Measurements from ENCODE around the gene RET. TPM values are rescaled to one million over a fixed set of nuclear protein-coding genes. Genes with fewer than 3 reads are reported as not detected.

The RET gene
- total RNA-seq, 2 donors from 2014 or later = 1.9 to 3.3 TPM

- H3K9ac ChIP-seq (ENCODE audit: low read depth in 2 of 2, low read length in 2 of 2) = no peak overlapping the region
- no peak for DNase-seq
- intact Hi-C loops (cut with DNase I) = no loop called here
- no peak overlapping the region for H3K4me3 ChIP-seq
- H3K27me3 ChIP-seq = no peaks in the 10 kb centered on the region
- TF ChIP-seq CTCF (IDR thresholded peaks at IDR 0.05) = no peak
- H3K27ac ChIP-seq = no peak overlapping the region
- no peaks in the 10 kb centered on the region for H3K36me3 ChIP-seq
- H3K4me1 ChIP-seq = no peaks in the 10 kb centered on the region
- no peaks in the 10 kb centered on the region for H3K9me3 ChIP-seq
Measured at GRCh38 chr10:43166207-43166879, 89.5 kb downstream of the RET start.

- DNase-seq = no peak
- TF ChIP-seq CTCF (IDR thresholded peaks at IDR 0.05) = no peak
- H3K9ac ChIP-seq (ENCODE audit: low read depth in 2 of 2, low read length in 2 of 2) = no peak overlapping the region
- H3K27me3 ChIP-seq = no peaks in the 10 kb centered on the region
- H3K4me3 ChIP-seq = no peak overlapping the region
- intact Hi-C loops (cut with DNase I) = no loop called here
- no peak overlapping the region for H3K27ac ChIP-seq
- H3K4me1 ChIP-seq = no peaks in the 10 kb centered on the region
- no peaks in the 10 kb centered on the region for H3K36me3 ChIP-seq
- no peaks in the 10 kb centered on the region for H3K9me3 ChIP-seq
Measured at GRCh38 chr10:43166880-43167497, 90.1 kb downstream of the RET start.

DNA sequence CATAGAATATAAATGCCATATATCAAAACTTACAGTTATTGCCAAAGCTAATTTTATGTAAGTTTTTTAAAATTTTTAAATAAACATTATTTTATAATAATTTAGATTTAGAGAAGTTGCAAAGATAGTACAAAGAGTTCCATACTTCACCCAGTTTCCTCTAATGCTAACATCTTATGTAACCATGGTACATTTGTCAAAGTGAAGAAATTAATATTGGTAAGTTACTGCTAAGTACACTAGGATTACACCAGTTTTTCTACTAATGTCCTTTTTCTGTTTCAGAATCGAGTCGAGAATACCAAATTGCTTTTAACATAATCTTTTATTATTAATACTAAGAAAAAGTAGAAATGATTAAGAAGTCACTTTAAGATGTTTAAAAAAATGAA is 90.6 kb downstream of the RET start:
- intact Hi-C loops (cut with DNase I) = no loop called here
- Histone ChIP-seq H3K4me3 (no peak overlapping the region), H3K36me3 (no peaks in the 10 kb centered on the region), H3K4me1 (no peaks in the 10 kb centered on the region), H3K9ac (ENCODE audit: low read depth in 2 of 2, low read length in 2 of 2) (no peak overlapping the region), H3K9me3 (no peaks in the 10 kb centered on the region), H3K27ac (no peak overlapping the region), H3K27me3 (no peaks in the 10 kb centered on the region)
- no peak for DNase-seq
- TF ChIP-seq CTCF (IDR thresholded peaks at IDR 0.05) = no peak

GRCh38 chr10:43170491-43170890 is 93.6 kb downstream of the RET start:
- H3K27me3 ChIP-seq = no peaks in the 10 kb centered on the region
- no peak overlapping the region for H3K27ac ChIP-seq
- no peak overlapping the region for H3K4me3 ChIP-seq
- H3K4me1 ChIP-seq = peaks cover 4% of the 10 kb centered on the region
- no peak for DNase-seq
- TF ChIP-seq CTCF (IDR thresholded peaks at IDR 0.05) = no peak
- intact Hi-C loops (cut with DNase I) = no loop called here
- H3K9me3 ChIP-seq = no peaks in the 10 kb centered on the region
- H3K9ac ChIP-seq (ENCODE audit: low read depth in 2 of 2, low read length in 2 of 2) = no peak overlapping the region
- no peaks in the 10 kb centered on the region for H3K36me3 ChIP-seq

- H3K36me3 ChIP-seq = no peaks in the 10 kb centered on the region
- no peaks in the 10 kb centered on the region for H3K27me3 ChIP-seq
- H3K27ac ChIP-seq = no peak overlapping the region
- H3K9ac ChIP-seq (ENCODE audit: low read depth in 2 of 2, low read length in 2 of 2) = no peak overlapping the region
- intact Hi-C loops (cut with DNase I) = no loop called here
- no peak overlapping the region for H3K4me3 ChIP-seq
- DNase-seq = no peak
- TF ChIP-seq CTCF (IDR thresholded peaks at IDR 0.05) = no peak
- peaks cover 9% of the 10 kb centered on the region for H3K4me1 ChIP-seq
- no peaks in the 10 kb centered on the region for H3K9me3 ChIP-seq
Measured at GRCh38 chr10:43172645-43173044, 95.8 kb downstream of the RET start.
